Coronary artery (tissue), 2 donors: Measurements from ENCODE around the gene TSPAN9.

Experiments used
- DNase-seq: peaks from one replicate; pipeline ENCODE4 v3.0.0-alpha.2; 2017; ENCODE audit warnings: low spot score
- H3K27ac ChIP-seq, 2 donors: fragments of 200-600 bp; sonication (generic); one replicate each; pipeline ENCODE4 v1.5.1; 2016 to 2019
- H3K4me3 ChIP-seq: fragments of 200-600 bp; sonication (generic); 2 replicates; pipeline ENCODE4 v1.5.1; 2016; ENCODE audit warnings: mild to moderate bottlenecking, moderate library complexity
- CTCF ChIP-seq: fragments of 200-600 bp; sonication (generic); IDR thresholded peaks from one replicate; pipeline ENCODE4 v1.5.1; 2019; ENCODE audit warnings: antibody characterized with exemption

Gene TSPAN9

GRCh38 chr12:3034067-3034750, 43.0 kb upstream of the TSPAN9 start:
- Histone ChIP-seq H3K27ac (no peak overlapping the region), H3K4me3 (no peak overlapping the region)
- no peak for DNase-seq
- peak; percentile 66 for TF ChIP-seq CTCF

GRCh38 chr12:3035171-3035570, 42.0 kb upstream of the TSPAN9 start:
- Histone ChIP-seq H3K4me3 (no peak overlapping the region), H3K27ac (no peak overlapping the region)
- no peak for DNase-seq
- TF ChIP-seq CTCF: no peak

- no peak for TF ChIP-seq CTCF
- H3K27ac ChIP-seq: no peak overlapping the region
- no peak overlapping the region for H3K4me3 ChIP-seq
- DNase-seq: no peak
Measured at GRCh38 chr12:3035815-3036702, 41.1 kb upstream of the TSPAN9 start.

- Histone ChIP-seq H3K4me3 (no peak overlapping the region), H3K27ac (no peak overlapping the region)
- no peak for TF ChIP-seq CTCF
- DNase-seq: no peak
Measured at GRCh38 chr12:3036901-3037600, 40.1 kb upstream of the TSPAN9 start.

- no peak for DNase-seq
- no peak overlapping the region for H3K4me3 ChIP-seq
- no peak for TF ChIP-seq CTCF
- no peak overlapping the region for H3K27ac ChIP-seq
Measured at GRCh38 chr12:3038166-3038565, 39.0 kb upstream of the TSPAN9 start.

GRCh38 chr12:3038926-3039510, 38.2 kb upstream of the TSPAN9 start:
- no peak for TF ChIP-seq CTCF
- no peak for DNase-seq
- no peak overlapping the region for H3K4me3 ChIP-seq
- no peak overlapping the region for H3K27ac ChIP-seq
